ENCODE data around the gene RAB4A.
"Not testable (repeated sequence)": the region's sequence is repeated elsewhere in the genome, so short reads cannot be mapped to it uniquely, and the experiment has no call there.

The RAB4A gene

DNA sequence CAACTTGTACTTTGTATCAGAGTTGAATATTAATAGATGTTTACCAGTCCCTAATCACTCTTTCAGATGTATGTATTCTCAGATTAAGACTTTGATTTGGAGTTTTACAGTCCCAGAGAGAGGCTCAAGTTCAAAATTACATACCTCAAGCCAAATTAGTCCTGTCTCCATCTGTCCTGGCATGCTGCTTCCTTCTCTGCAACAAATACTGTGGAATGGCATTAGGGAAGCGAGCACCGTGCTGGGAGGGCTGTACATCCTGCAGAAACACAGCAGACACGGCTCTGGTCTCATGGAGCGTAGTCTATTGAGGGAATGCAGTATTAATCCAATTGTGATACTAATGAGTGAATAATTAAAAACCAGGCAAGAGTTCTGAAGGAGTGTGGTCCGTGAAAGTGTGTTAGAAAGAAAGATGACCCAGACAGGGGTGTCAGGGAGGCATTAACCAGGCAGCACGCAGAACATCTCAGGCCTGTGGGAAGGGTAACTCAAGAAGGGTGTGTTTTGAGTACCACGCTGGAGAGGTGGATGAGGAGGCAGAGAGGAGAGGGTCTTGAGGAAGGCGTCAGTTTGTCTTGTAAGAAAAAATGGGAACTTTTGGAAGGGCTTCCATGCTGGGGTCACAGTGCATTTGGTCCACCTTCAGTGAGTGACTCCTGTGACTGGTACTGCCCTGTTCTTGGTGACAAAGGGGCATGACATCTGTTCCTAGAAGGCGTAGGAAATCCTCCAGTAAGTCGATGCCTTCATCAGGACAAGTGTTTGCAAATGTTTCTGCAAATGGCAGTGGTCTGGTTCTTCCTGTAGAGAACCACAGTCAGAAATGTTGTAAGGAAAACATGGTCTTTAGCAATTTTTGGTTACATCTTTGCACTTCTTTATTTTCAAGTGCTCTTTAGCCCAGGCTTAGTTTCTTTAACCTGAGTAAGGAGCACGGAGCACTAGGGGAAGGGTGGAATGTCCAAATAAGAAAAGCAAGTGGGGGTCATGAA is 1.6 kb downstream of the RAB4A start:
- FAIRE-seq: no peak

DNA sequence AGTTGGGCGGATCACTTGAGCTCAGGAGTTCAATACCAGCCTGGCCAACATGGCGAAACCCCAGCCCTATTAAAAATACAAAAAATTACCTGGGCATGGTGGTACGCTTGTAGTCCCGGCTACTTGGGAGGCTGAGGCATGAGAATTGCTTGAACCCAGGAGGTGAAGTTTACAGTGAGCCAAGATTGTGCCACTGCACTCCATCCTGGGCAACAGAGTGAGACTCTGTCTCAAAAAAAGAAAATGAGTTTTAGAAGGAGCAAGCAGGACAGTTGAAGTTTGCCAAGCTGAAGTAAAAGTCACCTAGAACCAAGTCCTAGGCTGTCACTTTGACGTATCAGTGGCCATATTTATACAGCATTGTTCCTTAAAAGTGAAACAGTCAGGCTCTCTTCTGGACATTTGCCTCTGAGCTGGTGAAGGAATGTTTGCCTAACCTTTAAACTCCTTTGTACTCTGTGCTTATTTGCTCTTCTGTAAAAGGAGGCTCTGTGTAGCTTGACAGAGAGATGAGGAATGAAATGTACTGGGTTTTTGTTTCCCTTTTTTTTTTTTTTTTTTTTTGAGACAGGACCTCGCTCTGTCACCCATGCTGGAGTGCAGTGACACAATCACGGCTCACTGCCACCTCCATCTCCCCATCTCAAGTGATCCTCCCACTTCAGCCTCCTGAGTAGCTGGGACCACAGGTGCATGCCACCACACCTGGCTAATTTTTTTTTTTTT is 2.8 kb downstream of the RAB4A start:
- no peak for FAIRE-seq

DNA sequence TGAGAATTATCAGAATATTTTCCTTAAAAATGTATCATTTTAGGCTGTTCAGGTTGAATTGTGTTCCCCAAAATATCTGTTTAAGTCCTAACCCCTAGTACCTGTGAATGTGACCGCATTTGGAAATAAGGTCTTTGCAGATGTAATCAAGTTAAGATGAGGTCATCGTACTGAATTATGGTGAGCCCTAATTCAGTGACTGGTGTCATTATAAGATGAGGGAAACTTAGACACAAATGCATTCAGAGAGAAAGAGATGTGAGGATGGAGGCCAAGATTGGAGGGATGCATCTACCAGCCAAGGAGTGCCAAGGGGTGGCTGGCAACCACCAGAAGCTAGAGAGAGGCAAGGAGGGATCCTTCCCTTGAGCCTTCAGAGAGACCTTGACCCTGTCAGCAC is 4.1 kb downstream of the RAB4A start:
- FAIRE-seq: no peak

DNA sequence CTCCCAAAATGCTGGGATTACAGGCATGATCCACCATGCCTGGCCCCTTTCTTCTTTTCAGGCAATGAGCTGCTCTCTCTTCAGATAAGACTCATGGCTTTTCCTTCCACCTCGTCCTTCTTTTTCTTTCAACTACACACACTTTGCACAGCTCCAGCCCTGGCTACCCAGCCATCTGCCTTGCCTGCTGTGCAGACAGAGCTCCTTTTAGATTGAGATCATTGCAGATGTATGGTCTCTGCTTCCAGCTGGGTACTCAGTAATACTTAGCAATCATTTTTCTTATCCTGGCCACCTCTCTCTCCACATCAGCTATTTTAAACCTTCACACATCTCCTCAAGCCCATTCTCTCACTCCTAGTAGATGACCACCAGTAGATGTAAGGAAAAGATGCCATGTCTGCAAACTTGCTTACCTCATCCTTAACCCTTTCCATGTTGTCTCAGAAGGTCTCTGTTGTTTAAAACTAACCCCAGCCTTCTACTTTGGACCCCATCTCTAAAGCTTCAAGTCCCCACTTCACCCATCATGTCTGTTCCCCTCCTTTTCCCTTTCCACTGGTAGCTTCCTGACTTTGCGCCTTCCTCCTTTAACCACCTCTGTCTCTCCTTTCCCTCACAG is 7.3 kb downstream of the RAB4A start:
- no peak for FAIRE-seq

DNA sequence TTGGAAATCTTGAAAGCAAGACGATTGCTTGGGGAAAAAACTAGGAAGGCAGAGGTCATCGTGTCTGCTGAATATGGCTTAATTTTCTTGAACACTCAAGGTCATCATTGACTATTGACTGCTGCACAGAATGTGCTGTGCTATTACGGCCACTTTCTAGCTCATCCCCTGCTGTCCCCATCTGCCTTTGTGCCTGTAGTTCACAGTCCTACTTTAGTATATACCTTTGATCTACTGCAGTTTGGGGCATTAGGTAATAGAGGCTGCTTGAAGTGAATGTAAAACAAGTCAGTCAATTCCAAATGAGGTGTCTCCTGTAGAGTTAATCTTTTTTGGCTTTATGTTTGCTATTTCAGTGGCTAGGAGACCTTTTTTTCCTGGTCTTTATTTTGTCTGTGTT is 8.3 kb downstream of the RAB4A start:
- no peak for FAIRE-seq

DNA sequence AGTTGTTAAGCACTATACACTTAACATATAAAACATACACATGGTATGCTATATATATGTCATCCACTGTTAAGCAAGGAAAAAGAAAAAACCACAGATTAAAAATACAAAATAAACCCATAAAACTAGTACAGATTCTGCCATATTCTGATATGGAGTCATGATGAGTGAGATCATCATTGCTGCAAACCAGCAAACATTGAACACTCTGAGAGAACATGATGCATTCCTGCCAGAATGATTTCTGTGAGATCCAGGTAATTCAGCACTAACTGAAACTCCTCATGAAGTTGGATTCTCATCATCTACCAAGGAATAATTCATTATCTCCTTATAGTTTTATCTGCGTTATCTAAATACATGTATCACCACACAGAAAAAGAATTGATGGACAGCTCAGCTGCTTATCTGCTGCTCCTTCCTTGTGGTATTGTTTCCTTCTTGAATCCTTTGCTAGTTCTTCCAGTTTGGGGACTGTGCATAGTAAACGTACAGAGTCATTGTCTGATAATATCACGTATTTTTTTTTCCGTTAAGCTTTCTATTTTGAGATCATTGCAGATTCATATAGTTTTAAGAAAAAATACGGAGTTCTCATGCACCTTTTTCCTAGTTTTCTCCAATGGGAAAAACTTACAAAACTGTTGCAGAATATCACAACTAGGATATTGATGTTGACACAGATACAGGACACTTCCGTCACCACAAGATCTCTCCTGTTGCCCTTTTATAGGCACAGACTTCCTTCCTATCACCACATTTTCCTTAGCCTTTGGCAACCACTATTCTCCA is 9.3 kb downstream of the RAB4A start:
- FAIRE-seq: no peak

DNA sequence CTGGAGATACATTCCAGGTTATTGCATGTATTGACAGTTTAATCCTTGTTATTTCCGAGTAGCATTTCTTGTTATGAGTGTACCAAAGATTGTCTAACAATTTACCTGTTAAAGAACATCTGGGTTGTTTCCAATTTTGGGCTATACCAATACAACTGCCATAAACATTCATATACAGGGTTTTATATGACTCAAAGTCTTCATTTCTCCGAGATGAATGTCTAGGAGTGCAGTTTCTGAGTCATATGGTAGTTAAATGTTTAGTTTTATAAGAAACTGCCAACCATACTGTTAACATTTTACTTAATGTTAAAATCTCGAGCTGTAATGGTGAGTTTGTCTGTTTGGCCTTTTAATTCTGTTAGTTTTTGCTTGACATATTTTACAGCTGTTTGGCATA is 10.0 kb downstream of the RAB4A start:
- FAIRE-seq: no peak

DNA sequence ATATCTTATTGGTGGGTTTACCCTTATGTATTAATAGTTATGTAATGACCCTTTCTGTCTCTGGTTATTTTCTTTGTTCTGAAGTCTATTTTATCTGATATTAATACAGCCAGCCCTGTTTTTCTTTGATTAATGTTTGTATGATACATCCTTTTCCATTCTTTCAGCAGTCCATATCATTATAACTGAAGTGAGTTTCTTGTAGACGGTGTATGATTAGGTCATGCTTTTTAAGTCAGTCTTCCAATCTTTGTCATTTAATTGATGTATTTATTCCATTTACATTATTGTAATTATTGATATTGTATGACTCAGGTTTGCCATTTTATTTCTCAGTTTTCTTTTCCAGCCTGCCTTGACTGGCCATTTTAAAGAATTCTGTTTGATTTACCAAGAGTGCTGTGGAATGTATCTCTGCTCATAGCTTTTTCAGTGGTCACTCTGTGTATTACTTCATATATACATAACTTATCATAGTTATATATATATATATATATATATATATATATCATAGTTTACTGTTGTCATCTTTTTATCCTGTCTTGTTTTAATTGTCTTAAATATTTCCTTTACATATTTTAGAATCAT is 10.5 kb downstream of the RAB4A start:
- no peak for FAIRE-seq

DNA sequence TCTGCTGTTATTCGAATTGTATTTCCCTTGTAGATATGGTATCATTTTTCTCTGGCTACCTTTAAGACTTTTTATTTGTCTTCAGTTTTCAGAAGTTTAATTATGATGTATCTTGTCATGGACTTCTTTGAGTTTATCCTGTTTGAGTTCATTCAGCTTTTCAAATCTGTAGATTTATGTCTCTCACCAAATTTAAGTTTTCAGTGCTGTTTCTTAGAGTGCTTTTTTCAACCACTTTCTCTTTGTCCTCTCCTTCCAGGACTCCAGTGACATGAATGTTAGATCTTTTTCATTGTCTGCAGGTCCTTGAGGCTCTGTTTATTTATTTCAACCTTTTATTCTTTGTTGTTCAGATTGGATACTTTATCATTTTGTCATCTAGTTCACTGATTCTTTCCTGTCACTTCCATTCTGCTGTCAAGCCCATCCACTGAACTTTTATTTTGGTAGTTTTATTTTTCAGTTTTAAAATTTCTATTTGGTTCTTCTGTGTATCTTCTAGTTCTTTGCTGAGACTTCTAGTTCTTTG is 11.4 kb downstream of the RAB4A start:
- no peak for FAIRE-seq

DNA sequence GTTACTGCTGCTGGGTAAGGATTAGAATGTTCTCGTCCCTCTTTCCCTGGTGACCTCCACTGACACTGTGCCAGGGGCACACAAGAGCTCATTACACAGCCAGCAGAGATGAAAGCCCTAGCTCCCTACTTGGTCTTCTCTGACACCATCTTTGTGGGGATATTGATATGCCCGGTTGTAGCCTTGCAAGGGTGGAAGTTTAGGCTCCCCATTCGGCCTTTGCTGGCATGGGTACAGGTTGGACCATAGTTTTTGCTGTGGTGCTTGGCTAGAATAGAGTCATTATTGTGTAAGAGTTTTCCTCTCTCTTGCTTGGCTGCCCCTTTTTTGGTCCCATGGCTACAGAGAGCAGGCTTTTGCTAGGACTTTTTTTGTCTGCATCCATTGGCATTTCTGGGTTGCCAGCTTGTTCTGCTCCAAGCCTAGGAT is 12.3 kb downstream of the RAB4A start:
- no peak for FAIRE-seq

DNA sequence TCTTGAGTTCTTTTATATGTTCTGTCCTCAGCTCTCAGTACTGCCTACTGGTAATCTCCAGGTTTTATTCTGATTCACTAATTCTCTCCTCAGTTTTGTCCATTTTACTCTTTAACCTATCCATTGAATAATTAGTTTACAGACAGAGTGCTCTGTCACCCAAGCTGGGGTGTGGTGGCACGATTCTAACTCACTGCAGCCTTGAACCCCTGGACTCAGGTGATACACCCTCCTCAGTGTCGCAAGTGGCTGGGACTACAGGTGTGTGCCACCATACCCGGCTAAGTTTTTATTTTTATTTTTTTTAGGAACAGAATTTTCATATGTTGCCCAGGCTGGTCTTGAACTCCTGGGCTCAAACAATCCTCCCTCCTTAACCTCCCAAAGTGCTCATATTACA is 14.0 kb downstream of the RAB4A start:
- no peak for FAIRE-seq

DNA sequence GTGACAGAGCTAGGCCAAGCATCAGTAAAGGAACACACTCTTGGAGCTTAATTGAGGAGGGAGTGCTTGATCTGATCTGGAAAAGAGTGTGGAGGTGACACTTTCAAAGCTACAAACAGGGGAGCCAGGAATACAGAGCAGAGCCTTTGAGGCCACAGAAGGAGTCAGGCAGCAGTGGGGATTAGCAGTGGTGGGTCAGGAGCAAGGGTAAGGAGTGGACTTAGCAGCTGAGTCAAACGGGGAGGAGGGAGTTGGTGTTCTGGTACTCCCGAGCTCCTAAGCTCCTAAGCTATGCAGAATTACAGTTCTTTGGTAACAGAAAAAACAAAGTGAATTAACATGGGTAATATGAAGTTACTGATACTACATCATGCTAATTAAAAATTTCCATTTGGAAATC is 14.5 kb downstream of the RAB4A start:
- FAIRE-seq: no peak

DNA sequence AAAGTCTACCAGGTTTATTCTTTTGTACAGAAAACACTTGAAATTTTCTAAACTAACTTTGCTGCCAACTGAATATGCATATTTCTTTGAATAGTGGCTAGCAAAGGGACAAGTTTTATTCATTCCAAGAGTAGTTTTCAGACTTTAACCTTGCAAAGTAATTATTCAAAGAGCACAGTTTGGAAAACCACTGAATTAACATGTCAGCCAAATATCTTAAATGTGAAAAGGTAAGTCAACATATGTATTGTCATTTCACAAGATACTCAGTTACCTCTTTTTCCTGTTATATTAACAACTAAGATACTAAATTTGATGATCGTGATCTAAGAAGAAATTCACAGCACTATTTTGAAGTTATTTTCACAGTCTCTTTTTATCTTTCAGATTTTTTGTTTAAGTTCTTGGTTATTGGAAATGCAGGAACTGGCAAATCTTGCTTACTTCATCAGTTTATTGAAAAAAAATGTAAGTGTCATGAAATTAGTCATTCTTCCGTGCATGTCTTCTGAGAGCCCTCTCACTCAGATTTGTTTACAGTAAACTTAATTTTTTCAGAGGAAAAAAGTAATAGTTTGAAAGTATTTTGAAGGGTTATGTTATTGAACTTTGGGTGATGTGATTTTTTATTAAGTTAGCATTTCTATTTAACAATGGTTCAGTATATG is 15.3 kb downstream of the RAB4A start:
- no peak for FAIRE-seq

DNA sequence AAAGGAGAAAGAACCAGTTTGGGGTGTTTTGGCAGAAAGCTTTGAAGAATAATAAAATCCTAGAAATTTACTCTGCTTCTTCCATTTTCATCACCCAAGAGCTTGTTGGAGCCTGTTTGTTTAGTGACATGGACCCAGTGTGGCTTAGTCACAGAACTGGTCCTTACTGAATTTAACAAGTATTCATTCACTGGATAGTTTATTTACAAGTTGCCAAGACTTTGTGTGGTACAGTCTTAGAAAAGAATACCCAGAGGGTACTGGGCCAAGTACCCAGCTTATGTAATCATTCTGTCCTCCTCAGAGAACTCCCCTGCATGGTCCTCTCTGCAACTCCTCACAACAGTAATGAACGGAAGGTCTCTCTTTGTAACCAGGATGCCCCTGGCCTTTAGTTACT is 16.4 kb downstream of the RAB4A start:
- no peak for FAIRE-seq

DNA sequence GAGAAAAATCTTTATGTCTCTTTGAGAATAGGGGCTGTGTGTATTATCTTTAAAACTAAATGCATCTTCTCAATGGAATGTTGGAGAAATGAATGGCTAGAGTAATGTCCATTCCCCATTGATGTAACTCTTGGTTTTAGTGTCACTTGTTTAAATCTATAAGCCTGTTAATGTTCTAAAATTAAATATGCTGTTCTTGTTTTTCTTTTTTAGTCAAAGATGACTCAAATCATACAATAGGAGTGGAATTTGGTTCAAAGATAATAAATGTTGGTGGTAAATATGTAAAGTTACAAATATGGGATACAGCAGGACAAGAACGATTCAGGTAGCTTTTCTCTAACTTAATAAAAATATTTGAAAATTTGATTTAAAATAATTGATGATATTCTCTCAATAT is 17.6 kb downstream of the RAB4A start:
- no peak for FAIRE-seq

DNA sequence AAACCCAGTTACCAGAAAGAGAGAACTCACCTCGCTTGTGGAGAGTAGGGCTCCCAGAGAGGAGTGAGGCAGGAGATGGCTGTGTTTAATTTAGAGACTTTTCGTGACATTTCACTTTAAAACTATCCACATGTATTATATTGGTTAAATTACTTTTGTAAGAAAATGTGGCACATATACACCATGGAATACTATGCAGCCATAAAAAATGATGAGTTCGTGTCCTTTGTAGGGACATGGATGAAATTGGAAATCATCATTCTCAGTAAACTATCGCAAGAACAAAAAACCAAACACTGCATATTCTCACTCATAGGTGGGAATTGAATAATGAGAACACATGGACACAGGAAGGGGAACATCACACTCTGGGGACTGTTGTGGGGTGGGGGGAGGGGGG is 20.8 kb downstream of the RAB4A start:
- not testable (repeated sequence) for FAIRE-seq

DNA sequence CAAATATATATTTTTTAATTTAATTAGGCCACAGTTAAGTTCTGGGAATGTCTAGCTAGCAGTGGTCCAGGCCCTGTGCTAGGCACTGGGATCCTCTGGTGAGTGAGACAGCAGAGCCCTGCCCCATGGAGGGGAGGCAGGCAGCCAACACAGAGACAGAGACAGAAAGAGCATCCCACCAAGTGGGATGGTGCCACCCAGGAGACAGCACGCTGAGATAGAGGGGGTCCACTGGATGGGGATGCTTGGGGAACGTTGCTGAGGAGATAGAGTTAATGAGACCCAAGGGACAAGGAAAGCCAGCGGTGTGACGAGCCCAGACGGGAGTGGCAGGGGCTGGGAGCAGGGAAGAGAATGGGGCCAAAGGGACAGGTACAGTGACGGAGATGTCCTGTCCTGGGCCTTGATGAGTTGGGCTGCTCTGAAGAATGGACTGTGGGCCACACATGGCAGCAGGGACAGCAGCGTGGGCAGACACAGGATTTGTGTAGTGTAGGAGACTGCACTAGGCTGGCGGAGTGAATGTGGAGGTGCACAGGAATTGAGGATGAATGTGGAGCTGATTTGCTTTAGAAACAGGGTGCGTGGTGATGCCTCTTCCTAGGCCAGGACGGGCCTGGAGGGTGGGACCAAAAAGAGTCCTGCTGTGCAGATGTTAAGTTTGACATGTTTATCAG is 22.8 kb downstream of the RAB4A start:
- FAIRE-seq: no peak

DNA sequence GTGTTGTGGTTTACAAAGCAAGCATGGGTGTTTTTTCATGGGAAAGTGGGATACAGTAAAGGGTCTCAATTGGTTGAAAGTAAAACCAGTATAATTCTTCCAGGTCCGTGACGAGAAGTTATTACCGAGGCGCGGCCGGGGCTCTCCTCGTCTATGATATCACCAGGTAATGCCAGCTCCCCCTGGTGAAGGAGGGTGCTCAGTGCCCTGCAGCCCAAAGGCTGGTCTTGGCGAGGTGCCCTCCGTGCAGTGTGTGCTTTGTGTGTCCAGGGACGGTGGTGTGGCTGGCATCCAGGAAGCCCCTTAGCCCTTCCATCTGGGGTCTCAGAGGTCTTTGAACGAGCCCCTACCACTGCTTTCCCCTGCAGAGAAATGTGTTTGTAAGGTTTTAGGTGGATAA is 24.8 kb downstream of the RAB4A start:
- no peak for FAIRE-seq

DNA sequence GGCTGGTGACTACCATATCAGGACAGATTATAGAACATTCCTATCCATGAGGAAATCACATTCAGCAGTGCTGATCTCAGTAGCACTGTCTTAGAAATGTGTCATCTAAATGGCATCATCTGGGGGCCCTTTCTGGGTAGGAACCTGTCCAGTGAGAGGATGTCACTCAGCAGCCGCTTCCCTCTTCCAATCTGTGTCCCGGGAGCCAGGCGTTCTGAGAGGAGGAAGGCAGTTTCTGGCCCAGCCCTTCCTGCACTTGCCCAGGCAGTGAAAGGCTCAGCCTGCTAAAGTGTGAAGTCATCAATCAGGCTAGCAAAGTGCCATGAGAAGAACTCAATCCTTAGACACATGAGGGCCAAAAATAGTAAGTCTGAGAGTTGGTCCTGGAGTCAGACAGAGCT is 25.6 kb downstream of the RAB4A start:
- FAIRE-seq: no peak

DNA sequence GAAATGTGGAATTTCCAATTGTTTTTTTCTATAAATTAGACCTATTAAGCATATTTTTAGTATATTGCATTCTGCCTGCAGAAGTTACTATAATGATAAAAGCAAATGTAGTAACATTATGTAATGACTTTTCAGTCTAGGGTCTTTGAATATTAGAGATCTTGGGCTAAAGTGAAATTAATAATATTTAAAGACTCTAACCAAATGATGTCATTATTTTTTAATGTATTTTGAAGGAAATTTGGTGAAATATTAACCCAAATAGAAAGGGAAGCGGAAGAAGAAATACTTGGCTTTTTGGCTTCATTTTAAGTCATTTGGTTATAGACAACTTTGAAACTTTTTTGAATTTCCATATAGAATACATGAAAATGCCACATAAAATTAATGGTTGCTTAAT is 26.8 kb downstream of the RAB4A start:
- FAIRE-seq: no peak

DNA sequence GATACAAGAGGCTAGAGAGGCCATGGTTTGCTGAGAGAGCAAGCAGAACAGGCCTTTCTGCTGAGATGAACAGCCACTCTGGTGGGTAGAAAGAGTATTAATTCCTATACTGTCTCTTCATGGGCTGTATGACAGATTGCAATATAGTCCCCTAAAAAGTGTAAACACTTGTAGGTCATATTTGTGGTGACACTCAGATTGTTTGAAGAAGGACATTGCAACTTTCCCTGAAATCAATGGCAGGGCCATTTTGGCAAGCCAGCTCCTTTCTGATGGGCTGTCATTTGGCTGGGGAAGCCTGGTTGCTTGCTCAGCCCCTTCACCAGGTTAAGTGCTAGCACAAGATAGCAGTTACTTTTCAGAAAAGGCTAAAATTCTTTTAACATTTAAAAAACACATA is 27.5 kb downstream of the RAB4A start:
- no peak for FAIRE-seq
